NCI-H2107 treated with DMSO at 0.1 percent for 48 hours (cell line): ENCODE results near the gene MCU.
A peak's percentile ranks its signal among the peaks of the same experiment; 100 is the strongest.

Source experiments
- DNase-seq: peaks from one replicate; lab custom pipeline; 2025; ENCODE audit not compliant: unreplicated experiment; lab: John Stamatoyannopoulos, UW

The MCU gene

GRCh38 chr10:72831696-72832409 is 139.9 kb downstream of the MCU start:
- no peak for DNase-seq

DNA sequence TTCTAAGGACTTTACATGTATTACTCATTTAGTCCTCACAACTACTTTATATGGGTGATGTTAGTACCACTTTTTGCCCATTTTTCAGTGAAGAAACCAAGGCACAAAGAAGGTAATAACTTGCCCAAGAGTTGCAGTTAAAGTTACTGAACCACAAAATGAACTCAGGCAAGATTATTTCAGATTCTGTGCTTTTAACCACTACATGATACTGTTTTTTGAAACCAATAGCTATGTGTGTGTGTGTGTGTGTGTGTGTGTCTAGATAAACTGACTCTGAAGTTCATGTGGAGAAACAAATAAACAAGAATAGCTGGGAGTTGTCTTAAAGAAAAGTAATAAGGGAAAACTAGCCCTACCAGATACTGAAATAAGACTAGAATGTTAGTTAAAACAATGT is 140.8 kb downstream of the MCU start:
- no peak for DNase-seq

- peak; percentile 23 for DNase-seq
These were observed 142.4 kb downstream of the MCU start for GRCh38 chr10:72834183-72834825.

DNA sequence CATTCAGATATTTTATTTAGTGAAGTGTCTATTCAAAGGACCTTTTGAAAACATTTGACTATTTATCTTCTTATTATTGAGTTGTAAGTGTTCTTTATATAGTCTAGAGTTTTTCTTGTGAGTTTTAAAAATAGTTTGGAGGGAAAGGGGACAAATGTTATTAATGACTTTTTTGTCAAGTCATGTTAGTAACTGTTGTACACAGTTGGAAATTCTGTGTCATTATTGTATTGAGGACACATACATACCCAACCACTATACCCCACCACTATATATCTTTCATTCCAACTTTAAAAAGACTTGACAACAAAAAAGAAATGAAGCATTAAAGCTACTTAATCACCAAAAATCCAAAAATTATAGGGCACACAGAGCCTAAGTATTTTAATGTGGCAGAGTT is 148.4 kb downstream of the MCU start:
- no peak for DNase-seq

DNA sequence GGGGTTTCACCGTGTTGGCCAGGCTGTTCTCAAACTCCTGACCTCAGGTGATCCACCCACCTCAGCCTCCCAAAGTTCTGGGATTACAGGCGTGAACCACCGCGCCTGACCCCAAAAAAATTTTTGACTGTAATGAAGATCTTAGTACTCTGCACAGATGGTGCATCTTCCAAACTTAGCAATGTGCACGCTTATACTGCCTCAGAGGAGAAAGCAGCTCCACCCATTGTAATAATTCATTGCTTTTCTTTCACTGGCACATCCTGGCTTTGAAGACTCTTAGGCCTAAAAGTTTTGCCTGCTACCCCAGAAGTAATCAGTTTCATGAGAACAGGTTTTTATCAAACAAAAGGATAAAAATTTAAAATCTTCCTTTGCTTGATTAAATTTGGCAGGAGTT is 149.5 kb downstream of the MCU start:
- DNase-seq: no peak

GRCh38 chr10:72842164-72842563 is 150.2 kb downstream of the MCU start:
- no peak for DNase-seq

DNA sequence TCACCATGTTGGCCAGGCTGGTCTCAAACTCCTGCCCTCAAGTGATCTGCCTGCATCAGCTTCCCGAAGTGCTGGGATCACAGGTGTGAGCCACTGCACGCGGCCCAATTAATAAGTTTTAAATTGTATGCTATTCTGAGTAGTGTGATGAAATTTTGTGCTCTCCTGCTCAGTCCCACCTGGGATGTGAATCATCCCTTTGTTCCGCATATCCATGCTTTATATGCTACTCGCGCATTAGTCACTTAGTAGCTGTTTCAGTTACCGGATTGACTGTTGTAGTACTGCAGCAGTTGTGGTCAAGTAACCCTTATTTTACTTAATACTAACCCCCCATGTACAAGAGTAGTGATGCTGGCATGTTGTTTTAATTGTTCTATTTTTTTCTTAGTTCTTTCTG is 154.3 kb downstream of the MCU start:
- DNase-seq: no peak

DNA sequence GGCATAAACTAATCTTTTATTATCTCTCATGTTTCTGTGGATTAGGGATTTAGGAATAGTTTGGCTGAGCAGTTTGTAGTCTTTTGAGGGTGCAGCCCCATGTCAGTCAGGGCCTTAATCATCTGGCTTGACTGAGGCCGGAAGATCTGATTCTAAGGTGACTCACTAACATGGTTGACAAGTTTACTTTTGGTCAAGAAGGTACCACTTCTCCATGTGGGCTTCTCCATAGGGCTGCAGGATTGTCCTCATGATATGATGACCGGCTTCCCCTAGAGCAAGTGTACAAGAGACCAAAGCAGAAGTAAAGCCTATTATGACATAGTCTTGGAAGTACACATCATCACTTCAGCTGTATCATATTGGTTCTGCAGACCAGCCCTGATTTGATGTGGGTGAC is 155.7 kb downstream of the MCU start:
- no peak for DNase-seq

- no peak for DNase-seq
These were observed 158.9 kb downstream of the MCU start for GRCh38 chr10:72850861-72851260.

DNA sequence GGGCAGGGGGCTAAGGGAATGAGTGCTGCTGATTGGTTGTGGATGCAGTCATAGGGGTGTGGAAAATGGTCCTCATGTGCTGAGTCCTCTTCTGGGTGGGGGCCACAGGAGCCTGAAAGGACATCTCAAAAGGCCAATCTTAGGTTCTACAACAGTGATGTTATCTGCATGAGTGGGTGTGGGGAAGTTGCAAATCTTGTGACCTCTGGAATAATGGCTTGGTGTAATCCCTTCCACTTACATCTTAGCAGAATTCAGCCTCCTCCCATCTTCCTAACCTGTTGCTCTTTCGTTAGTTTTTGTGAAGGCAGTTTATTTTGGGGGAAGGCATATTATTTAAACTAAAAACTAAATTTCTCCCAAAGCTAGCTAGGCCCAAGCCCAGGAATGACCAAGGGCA is 159.6 kb downstream of the MCU start:
- DNase-seq: no peak

DNA sequence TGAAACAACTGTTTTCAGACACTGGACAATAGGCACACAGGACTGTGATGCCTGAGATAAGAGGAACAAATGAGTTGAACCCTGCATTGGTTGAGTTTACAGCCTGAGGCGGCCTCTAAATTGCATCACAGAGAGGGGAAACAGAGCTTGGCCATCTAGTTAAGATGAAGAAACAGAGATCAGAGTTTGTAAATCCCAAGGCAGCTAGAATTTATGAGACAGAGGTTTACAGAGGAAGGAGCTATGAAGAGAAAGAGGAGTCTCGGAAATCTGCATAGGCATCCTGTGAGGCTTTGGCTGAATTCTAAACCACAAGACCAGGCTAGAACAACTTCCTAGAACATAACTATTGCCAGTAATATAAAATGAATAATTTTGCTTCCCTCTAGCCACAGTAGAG is 160.6 kb downstream of the MCU start:
- no peak for DNase-seq

GRCh38 chr10:72855129-72855528 is 163.2 kb downstream of the MCU start:
- DNase-seq: no peak

DNA sequence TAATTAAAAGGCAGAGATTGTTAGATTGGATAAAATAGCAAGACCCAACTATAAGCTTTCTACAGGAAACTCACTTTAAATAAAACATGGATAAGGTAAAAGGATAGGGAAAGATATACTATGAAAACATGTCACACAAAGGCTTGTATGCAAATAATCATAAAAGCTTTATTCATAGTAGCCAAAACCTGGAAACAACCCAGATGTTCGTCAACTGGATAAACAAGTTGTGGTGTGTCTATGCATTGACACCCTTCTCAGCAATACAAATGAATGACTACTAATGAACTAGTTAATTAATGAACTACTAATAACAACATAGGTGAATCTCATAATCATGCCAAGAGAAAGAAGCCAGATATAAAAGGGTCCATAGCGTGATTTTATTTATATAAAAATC is 163.8 kb downstream of the MCU start:
- DNase-seq: no peak

DNA sequence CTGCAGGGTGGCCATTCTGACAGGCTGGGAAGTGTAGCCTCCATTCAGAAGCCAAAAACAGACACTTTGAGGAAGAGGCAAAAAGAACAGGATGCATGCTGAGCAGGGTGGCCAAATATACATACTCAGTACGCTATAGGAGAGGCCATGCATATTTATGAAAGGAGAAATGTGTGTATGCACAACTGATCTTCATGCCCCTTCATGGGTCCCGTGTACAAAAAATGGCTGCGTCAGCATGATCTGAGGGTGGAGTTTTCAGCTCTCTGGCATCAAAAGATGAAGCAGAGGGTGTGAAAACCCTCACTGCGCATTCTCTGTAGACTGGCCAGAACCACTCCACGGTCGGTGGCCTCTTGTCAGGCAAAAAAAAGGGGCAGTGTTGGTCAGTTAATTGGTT is 166.1 kb downstream of the MCU start:
- DNase-seq: no peak

- DNase-seq: no peak
These were observed 171.0 kb downstream of the MCU start for GRCh38 chr10:72862957-72863356.

DNA sequence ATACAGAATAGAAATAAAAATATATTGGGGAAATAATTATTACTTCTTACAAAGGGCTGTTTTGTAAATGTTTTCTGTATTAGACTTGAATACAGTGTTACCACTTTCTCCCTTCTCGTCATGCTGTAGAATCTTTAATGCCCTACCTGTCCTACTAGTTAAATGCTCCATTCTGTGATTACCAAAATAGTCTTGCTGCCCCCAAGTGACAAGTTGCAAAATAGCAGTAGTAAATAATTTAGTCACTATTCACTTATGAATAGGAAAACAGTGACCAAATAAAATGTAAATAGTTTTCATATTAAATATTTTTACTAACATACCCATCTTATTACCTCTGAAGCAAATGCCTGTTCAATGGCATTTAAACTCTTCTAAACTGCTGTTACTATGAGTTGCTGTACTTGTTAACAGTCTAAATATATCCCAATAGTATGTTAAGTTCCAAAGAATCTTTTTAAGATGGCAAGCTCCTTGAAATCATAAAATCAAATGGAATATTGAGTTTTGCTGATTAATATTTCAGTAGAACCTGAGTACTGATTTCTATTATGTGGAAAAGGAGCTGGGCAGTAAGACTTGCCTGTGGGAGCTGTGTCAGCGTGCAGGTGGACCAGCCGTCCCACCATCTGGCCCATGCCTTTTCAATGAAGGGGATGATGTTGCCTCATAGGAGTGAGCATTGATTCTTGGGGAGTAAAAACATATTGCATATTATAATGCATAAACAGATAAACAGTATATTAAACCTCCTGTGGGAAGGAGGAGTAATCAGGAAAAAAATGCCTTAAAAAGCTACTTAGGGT is 183.5 kb downstream of the MCU start:
- DNase-seq: peak; percentile 11

GRCh38 chr10:72879245-72879644 is 187.3 kb downstream of the MCU start:
- DNase-seq: no peak

DNA sequence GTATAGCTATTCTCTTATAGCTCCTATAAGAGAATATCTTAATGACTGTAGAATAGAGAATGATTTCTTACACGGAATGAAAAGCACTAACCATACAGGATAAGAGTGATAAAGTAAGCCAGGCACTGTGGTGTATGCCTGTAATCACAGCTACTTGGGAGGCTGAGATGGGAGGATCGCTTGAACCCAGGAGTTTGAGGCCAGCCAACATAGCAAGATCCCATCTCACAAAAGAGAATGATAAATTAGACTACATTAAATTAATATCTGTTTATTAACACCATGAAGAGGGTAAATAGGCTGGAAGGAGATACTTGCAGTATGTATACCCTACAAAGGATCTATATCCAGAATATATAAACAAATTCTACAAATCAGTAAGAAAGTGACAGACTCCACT is 189.3 kb downstream of the MCU start:
- DNase-seq: no peak

DNA sequence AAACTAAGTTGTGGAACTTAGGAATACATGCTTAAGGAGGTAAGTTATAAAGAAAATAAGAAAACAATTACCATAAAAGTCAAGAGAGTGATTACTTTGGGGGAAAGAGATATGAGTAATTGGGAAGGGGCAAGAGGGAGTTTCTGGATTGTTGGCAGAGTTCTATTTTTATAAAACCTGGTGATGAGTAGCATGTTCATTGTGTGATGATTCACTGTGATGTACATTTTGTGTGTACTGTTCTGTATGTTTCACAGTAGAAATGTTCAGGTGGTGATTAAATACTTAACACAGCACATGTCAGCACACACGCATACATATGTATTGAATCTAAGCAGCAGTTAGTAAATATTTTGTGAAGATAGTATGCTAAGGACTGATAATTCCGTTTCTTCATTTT is 191.9 kb downstream of the MCU start:
- DNase-seq: no peak

DNA sequence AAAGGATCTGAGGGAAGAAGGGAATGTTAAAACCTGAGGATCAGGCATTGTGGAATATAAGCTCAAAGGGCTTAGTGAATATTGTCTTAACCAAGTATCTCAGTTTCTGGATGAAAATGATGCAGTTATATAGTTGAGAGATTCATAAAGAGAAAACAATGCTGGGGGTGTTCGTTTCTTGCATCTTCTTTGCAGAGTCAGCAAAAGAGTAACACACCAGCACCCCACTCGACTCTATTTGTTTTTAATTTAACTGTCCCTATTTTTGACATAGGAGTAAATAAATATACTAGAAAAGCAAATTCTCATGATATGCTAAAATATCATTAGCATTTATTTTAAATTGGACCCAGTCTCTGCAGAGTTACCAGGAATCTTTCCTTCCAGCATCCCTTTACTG is 194.0 kb downstream of the MCU start:
- DNase-seq: no peak

DNA sequence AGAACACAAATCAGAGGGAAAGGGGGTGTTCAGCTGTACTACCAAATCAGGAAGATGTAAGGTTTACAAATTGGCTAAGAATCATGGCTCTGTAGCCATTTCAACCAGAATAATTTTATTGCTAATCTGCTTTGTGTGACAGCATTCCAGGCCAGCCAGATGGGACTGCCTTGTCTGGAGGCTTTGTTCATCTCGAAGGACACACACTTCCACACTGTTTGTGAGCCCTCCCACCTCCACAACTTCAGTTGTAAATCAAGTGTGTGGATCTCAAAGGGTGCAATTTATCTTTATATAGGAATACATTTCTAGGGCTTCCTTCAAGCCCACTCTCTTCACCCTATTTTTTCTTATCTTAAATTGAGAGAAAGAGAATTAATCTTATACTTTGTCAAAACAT is 194.7 kb downstream of the MCU start:
- no peak for DNase-seq

- no peak for DNase-seq
These were observed 195.1 kb downstream of the MCU start for GRCh38 chr10:72887043-72887442.
